NT2/D1 (cell line): ENCODE data around the gene PDE1C.

Experiments
- SUZ12 ChIP-seq: IDR thresholded peaks from 2 replicates; pipeline ENCODE4 v1.6.1; 2011; ENCODE audit not compliant: insufficient read length, insufficient read depth; ENCODE audit errors: extremely low read depth
- YY1 ChIP-seq: IDR thresholded peaks from 2 replicates; pipeline ENCODE4 v1.6.1; 2011; ENCODE audit not compliant: insufficient read length, insufficient read depth
- ZNF274 ChIP-seq: IDR thresholded peaks from 2 replicates; pipeline ENCODE4 v1.6.1; 2011; ENCODE audit warnings: mild to moderate bottlenecking, low read depth, low read length

DNA sequence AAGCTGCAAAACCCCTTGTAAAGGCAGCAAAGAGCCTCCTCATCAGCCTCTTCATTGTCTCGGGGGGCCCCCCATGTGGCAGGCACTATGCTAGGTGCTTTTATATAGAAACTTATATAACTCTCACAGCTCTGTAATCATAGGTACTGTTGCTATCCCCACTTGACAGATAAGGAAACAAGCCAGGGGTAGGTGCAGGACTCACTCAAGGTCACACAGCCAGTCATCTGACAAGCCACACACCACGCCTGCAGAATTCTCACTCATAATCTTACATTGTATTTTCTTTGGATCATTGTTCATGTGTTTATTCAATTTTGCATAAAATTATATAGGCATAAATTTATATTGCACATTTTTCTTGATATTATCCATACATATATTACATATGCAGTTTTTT is 217.7 kb downstream of the PDE1C start:
- TF ChIP-seq YY1 (no peak), ZNF274 (no peak), SUZ12 (no peak)
